ENCODE measurements around the gene C5orf15.

Gene C5orf15

DNA sequence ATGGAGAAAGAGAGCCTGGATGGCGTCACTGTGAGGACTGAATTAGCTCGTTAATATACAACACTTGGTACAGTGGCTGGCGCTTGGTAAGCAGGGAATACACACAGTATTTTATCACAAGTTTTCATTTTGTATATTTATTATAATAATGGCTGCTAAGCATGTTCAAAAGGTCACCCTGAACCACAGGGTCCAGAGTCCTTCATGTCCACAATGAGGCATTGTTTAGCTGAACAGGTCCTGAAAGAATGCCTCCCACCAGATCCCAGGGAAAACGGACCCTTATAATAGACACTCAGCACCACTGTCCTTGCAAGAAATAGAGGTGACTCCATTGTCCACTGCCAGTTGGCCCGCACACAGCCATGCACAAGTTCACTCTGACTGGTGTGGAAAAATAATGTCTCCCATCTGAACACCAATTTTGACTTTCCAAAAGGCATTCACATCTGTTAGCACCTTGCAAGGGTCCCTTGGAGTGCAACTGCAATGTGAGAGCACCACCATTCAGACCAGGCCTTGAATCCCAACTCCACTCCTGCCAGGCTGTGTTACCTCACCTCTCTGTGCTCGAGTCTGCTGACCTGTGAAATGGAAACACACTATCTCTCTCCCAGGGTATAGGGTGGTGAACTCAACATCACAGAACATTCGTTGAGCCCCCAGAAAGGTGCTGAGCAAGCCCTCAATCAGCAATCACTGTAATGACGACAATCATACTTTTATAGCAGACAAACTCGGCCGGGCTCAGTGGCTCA is 32.5 kb upstream of the C5orf15 start:
- Histone ChIP-seq H3K27me3 (replicated peaks; ENCODE audit: control insufficient read depth, insufficient read depth, low read length) (no peaks in the 10 kb centered on the region), H3K4me1 (ENCODE audit: control insufficient read depth, insufficient read depth, low read length) (peaks cover 48% of the 10 kb centered on the region), H3K9ac (ENCODE audit: low read length) (no peak overlapping the region), H3K9me3 (ENCODE audit: control insufficient read depth, low read length) (no peaks in the 10 kb centered on the region), H3K36me3 (ENCODE audit: control insufficient read depth, insufficient read depth, low read length, severe bottlenecking) (peaks cover 18% of the 10 kb centered on the region), H3K4me3 (ENCODE audit: low read length) (no peak overlapping the region)
- DNase-seq (ENCODE audit: low read depth) = no peak

DNA sequence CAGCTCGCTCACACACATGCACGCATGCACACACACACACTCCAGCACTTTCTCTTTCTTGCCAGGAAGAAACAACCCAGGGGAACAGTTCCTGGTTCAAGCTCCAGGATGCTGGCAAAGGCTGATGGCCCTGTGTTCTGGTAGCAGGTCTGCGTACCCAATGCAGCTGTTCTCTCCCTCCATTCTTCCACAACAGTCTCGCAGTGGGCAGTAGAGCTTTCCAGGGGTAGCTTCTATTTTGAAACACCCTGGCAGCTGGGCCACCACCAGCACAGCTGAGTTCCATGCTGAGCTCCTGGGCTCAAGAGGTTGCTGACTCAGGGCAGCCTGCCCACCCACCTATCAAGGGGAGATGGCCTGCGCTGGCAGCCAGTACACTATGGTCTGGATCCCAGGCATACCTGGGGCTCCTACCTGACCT is 31.7 kb upstream of the C5orf15 start:
- Histone ChIP-seq H3K36me3 (ENCODE audit: control insufficient read depth, insufficient read depth, low read length, severe bottlenecking) (peaks cover 18% of the 10 kb centered on the region), H3K4me1 (ENCODE audit: control insufficient read depth, insufficient read depth, low read length) (peaks cover 52% of the 10 kb centered on the region), H3K9ac (ENCODE audit: low read length) (no peak overlapping the region), H3K27me3 (replicated peaks; ENCODE audit: control insufficient read depth, insufficient read depth, low read length) (no peaks in the 10 kb centered on the region), H3K4me3 (ENCODE audit: low read length) (no peak overlapping the region), H3K9me3 (ENCODE audit: control insufficient read depth, low read length) (no peaks in the 10 kb centered on the region)
- no peak for DNase-seq (ENCODE audit: low read depth)

DNA sequence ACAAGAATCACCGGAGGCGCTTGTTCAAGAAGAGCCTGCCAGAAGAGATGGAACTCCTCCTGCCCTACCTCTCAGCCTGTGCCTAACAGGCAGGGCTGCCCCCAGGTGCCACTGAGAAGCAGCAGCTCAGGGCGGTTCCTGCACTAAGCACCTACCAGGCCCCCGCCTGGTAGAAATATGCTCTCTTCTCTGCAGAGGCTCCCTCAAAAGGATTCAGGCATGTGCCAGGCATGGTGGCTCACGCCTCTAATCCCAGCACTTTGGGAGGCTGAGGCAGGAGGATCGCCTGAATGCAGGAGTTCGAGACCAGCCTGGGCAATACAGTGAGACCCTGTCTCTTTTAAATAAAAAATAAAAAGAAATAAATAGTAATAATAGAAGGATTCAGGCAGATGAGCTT is 30.4 kb upstream of the C5orf15 start:
- Histone ChIP-seq H3K4me1 (ENCODE audit: control insufficient read depth, insufficient read depth, low read length) (peaks cover 65% of the 10 kb centered on the region), H3K9ac (ENCODE audit: low read length) (no peak overlapping the region)

DNA sequence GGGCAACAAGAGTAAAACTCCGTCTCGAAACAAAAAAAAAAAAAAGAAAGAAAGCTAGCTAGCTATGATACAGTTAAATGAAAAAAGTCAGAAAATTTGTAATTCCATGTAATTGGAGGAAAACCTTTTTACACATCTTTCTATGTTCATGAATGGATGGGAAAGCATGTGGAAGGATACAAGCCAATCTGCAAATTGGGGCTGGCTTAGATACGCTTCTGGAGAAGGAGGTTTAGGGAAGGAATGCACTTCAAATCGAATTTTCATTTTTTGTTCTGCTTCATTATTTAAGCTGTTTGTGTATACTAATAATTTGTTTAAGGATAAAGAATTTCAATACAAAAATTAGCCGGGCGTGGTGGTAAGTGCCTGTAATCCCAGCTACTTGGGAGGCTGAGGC is 29.6 kb upstream of the C5orf15 start:
- no peak for DNase-seq (ENCODE audit: low read depth)
- Histone ChIP-seq H3K9ac (ENCODE audit: low read length) (no peak overlapping the region), H3K4me3 (ENCODE audit: low read length) (no peak overlapping the region), H3K27me3 (replicated peaks; ENCODE audit: control insufficient read depth, insufficient read depth, low read length) (no peaks in the 10 kb centered on the region), H3K36me3 (ENCODE audit: control insufficient read depth, insufficient read depth, low read length, severe bottlenecking) (peaks cover 18% of the 10 kb centered on the region), H3K4me1 (ENCODE audit: control insufficient read depth, insufficient read depth, low read length) (peaks cover 68% of the 10 kb centered on the region), H3K9me3 (ENCODE audit: control insufficient read depth, low read length) (no peaks in the 10 kb centered on the region)

More for the DNA sequence above, 30.4 kb upstream of the C5orf15 start:
- Histone ChIP-seq H3K36me3 (ENCODE audit: control insufficient read depth, insufficient read depth, low read length, severe bottlenecking) (peaks cover 18% of the 10 kb centered on the region), H3K9me3 (ENCODE audit: control insufficient read depth, low read length) (no peaks in the 10 kb centered on the region), H3K4me3 (ENCODE audit: low read length) (no peak overlapping the region), H3K27me3 (replicated peaks; ENCODE audit: control insufficient read depth, insufficient read depth, low read length) (no peaks in the 10 kb centered on the region)
- no peak for DNase-seq (ENCODE audit: low read depth)

DNA sequence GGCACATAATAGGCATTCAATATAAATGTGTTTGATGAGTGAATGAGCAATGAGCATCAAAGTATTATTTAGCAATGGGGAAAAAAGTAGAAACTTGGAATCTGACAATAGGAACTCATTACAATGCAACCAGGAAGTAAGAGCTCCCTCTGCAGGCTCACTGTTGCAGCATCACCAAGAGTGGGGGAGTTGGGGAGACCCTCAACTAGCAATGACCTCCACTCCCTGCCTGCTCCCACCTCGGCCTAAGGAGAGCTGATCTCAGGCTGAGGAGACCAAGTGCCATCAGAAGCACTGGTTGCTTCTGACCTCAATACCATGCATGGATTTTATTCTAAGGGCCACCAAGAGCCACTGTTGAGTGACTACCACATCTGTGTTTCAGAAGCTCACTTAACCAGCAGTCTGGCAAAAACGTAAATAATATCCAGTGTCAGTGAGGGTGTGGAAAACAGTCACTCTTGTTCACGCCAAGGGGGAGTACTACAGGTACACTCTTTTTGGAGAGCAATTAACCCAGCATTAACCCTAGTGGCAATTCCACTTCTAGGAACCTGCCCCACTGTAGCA is 28.3 kb upstream of the C5orf15 start:
- Histone ChIP-seq H3K36me3 (ENCODE audit: control insufficient read depth, insufficient read depth, low read length, severe bottlenecking) (peaks cover 15% of the 10 kb centered on the region), H3K4me3 (ENCODE audit: low read length) (no peak overlapping the region), H3K9me3 (ENCODE audit: control insufficient read depth, low read length) (no peaks in the 10 kb centered on the region), H3K27me3 (replicated peaks; ENCODE audit: control insufficient read depth, insufficient read depth, low read length) (no peaks in the 10 kb centered on the region), H3K4me1 (ENCODE audit: control insufficient read depth, insufficient read depth, low read length) (peaks cover 64% of the 10 kb centered on the region), H3K9ac (ENCODE audit: low read length) (no peak overlapping the region)
- DNase-seq (ENCODE audit: low read depth) = no peak

DNA sequence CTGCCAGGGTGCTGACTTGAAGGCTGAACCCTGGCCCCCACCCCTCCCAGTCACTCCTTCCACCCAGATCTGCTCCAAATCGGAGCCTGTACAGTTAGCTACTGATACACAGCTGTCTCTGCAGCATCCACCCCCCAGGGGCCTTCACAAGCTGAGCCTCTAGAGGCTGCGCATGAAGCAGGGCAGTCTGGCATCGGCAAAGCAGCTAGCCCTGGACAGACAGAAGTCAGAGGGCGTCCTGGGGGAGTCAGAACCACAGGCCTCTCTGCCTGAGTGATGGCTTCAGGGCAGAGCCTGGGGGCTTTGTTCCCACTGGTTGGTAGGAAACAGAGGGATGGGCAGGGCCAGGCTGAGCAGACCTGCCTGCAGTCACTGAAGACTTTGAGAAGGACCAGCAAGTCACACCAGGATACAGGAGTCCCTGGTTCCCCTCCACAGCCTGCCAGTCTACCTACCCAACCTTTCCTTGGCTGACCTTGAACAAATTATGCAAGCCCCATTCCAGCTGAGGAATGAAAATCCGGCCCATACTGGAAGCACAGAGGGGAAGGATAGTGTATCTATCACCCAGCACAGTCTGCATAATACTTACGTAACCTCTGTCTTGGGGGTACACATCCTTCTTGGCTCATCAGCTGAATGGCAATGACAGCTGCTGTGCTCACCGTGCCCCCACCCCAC is 27.6 kb upstream of the C5orf15 start:
- Histone ChIP-seq H3K4me3 (ENCODE audit: low read length) (peak overlapping the region; percentile 8), H3K9me3 (ENCODE audit: control insufficient read depth, low read length) (no peaks in the 10 kb centered on the region), H3K4me1 (ENCODE audit: control insufficient read depth, insufficient read depth, low read length) (peaks cover 61% of the 10 kb centered on the region), H3K9ac (ENCODE audit: low read length) (peak overlapping the region; percentile 50), H3K27me3 (replicated peaks; ENCODE audit: control insufficient read depth, insufficient read depth, low read length) (no peaks in the 10 kb centered on the region), H3K36me3 (ENCODE audit: control insufficient read depth, insufficient read depth, low read length, severe bottlenecking) (peaks cover 15% of the 10 kb centered on the region)
- no peak for DNase-seq (ENCODE audit: low read depth)

DNA sequence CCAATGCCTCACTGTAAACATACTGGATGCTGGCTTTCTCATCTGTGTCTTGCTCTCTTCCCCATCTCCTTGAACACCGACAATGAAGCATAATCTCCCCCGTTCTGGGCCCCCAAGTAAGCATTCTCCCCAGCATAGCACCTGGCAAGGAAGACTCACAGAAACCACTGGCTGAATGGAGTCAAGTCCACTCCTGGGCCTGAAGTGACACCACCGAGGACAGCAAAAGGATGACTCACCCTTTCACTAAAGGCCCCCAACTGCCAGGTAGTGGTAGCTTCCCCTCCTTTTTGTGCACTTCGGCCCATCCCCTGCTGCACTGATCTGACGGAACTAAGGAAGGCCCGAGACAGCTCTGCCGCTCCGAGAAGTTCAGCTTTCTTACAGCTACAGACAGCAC is 26.9 kb upstream of the C5orf15 start:
- Histone ChIP-seq H3K4me3 (ENCODE audit: low read length) (peak overlapping the region; percentile 8), H3K27me3 (replicated peaks; ENCODE audit: control insufficient read depth, insufficient read depth, low read length) (no peaks in the 10 kb centered on the region), H3K9me3 (ENCODE audit: control insufficient read depth, low read length) (no peaks in the 10 kb centered on the region), H3K4me1 (ENCODE audit: control insufficient read depth, insufficient read depth, low read length) (peaks cover 59% of the 10 kb centered on the region), H3K36me3 (ENCODE audit: control insufficient read depth, insufficient read depth, low read length, severe bottlenecking) (peaks cover 15% of the 10 kb centered on the region), H3K9ac (ENCODE audit: low read length) (peak overlapping the region; percentile 50)
- no peak for DNase-seq (ENCODE audit: low read depth)

DNA sequence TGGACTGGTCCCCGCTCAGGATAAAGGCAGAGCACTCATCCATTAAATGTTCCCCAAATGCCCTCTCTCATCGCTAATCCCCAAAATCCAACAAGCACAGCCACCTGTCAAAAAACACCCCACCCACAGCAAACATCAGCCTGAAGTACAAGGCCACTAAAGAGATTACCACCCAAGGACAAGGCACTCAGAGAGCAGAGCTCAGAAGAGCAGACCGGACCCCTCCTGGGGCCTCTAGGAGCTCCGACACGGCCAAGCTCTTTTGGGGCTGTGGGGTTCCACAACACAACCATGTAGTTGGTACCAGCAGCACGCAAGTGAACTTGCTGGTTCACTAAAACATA is 26.5 kb upstream of the C5orf15 start:
- H3K4me3 ChIP-seq (ENCODE audit: low read length) = no peak overlapping the region
- H3K9ac ChIP-seq (ENCODE audit: low read length) = peak overlapping the region; percentile 50
- no peaks in the 10 kb centered on the region for H3K9me3 ChIP-seq (ENCODE audit: control insufficient read depth, low read length)
- DNase-seq (ENCODE audit: low read depth) = no peak
- H3K4me1 ChIP-seq (ENCODE audit: control insufficient read depth, insufficient read depth, low read length) = peaks cover 55% of the 10 kb centered on the region
- no peaks in the 10 kb centered on the region for H3K27me3 ChIP-seq (replicated peaks; ENCODE audit: control insufficient read depth, insufficient read depth, low read length)
- H3K36me3 ChIP-seq (ENCODE audit: control insufficient read depth, insufficient read depth, low read length, severe bottlenecking) = peaks cover 18% of the 10 kb centered on the region

DNA sequence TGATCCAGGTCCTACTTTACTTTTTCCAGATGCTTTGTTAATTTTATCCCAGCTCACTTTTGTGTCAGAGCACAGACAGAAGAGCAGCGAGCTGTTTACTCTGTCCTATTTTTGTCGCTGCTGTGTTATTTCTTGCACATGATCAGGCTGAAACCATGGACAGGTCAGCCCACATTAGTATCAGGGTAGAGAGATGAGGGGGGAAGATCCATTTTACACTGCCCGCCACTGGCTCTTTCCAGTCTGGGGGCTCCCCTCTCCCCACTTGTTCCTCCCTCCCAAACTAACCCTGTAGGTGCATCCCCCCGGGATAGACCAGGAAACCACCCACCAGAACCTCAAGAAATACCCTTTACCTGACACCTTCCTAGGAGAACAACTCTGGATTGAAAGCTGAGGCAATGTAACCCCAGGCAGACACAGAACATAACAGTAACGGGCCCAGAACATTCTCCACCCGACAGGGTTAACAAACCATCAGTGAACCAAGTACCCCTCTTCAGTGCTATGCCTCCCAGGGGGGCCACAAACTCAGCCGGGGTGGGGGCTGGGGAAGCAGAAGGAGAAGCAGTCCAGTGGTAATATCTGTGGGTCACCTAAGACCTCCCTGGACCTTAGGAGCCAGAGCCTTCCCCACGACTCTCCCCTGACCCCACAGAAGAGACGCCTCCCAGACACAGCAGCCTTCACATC is 26.0 kb upstream of the C5orf15 start:
- Histone ChIP-seq H3K9me3 (ENCODE audit: control insufficient read depth, low read length) (no peaks in the 10 kb centered on the region), H3K4me3 (ENCODE audit: low read length) (no peak overlapping the region), H3K9ac (ENCODE audit: low read length) (no peak overlapping the region), H3K36me3 (ENCODE audit: control insufficient read depth, insufficient read depth, low read length, severe bottlenecking) (peaks cover 22% of the 10 kb centered on the region), H3K4me1 (ENCODE audit: control insufficient read depth, insufficient read depth, low read length) (peaks cover 50% of the 10 kb centered on the region), H3K27me3 (replicated peaks; ENCODE audit: control insufficient read depth, insufficient read depth, low read length) (no peaks in the 10 kb centered on the region)
- no peak for DNase-seq (ENCODE audit: low read depth)

DNA sequence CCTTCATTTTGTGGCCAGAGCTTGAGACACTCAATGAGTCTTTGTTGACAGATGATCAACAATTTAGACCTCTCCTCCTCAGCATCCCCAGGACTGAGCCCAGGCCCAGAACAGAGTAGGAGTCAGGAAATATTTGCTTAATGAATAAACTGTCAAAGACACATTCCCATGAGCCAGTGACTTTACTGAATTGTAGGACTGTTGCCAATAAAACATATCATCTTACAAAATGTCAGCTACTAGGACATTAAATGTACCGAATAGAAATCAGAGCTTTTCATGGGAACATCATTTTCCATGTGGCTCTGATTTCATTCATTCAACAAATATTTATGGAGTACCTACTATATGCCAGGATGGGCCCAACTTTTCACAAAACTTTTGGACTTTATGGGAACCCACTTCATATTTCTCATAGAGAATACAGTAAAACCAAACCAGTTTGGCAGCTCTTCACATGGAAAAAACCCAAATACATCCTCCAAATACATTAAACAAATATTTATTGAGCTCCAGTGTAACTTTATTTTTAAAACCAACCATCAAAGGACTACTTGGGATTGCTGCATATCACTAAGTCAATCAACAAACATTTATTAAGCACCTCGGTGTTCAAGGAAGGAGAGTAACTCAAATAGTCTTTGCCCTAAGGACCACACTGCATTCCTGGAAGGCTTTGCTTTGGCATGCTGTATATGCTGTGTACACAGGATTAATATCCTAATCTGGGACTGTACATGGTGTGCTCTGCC is 24.9 kb upstream of the C5orf15 start:
- Histone ChIP-seq H3K36me3 (ENCODE audit: control insufficient read depth, insufficient read depth, low read length, severe bottlenecking) (peaks cover 32% of the 10 kb centered on the region), H3K27me3 (replicated peaks; ENCODE audit: control insufficient read depth, insufficient read depth, low read length) (no peaks in the 10 kb centered on the region), H3K9me3 (ENCODE audit: control insufficient read depth, low read length) (no peaks in the 10 kb centered on the region), H3K4me1 (ENCODE audit: control insufficient read depth, insufficient read depth, low read length) (peaks cover 46% of the 10 kb centered on the region), H3K9ac (ENCODE audit: low read length) (no peak overlapping the region), H3K4me3 (ENCODE audit: low read length) (no peak overlapping the region)
- DNase-seq (ENCODE audit: low read depth) = peak; percentile 69
